ENCODE data around the gene RPIA.
"Not testable (repeated sequence)": the region's sequence is repeated elsewhere in the genome, so short reads cannot be mapped to it uniquely, and the experiment has no call there.

RPIA gene

GRCh38 chr2:88733155-88733902 lies 41.9 kb downstream of the RPIA start:
- no peak for DNase-seq (ENCODE audit: low read depth, low spot score)

- no peak for DNase-seq (ENCODE audit: low read depth, low spot score)
Observed at GRCh38 chr2:88735133-88735532, 43.7 kb downstream of the RPIA start.

- no peak for DNase-seq (ENCODE audit: low read depth, low spot score)
Observed at GRCh38 chr2:88735853-88736252, 44.4 kb downstream of the RPIA start.

GRCh38 chr2:88736437-88736836 lies 45.0 kb downstream of the RPIA start:
- DNase-seq (ENCODE audit: low read depth, low spot score): no peak

- no peak for DNase-seq (ENCODE audit: low read depth, low spot score)
Observed at GRCh38 chr2:88737385-88737784, 45.9 kb downstream of the RPIA start.

GRCh38 chr2:88738271-88738670 lies 46.8 kb downstream of the RPIA start:
- DNase-seq (ENCODE audit: low read depth, low spot score): no peak

- peak; percentile 83 for DNase-seq (ENCODE audit: low read depth, low spot score)
Observed at GRCh38 chr2:88739985-88740600, 48.6 kb downstream of the RPIA start.

- no peak for DNase-seq (ENCODE audit: low read depth, low spot score)
Observed at GRCh38 chr2:88746929-88747490, 55.5 kb downstream of the RPIA start.

GRCh38 chr2:88747990-88748389 lies 56.5 kb downstream of the RPIA start:
- DNase-seq (ENCODE audit: low read depth, low spot score): no peak

GRCh38 chr2:88751768-88752167 lies 60.3 kb downstream of the RPIA start:
- DNase-seq (ENCODE audit: low read depth, low spot score): no peak

GRCh38 chr2:88753833-88754584 lies 62.5 kb downstream of the RPIA start:
- DNase-seq (ENCODE audit: low read depth, low spot score): no peak

- no peak for DNase-seq (ENCODE audit: low read depth, low spot score)
Observed at GRCh38 chr2:88754585-88755320, 63.3 kb downstream of the RPIA start.

GRCh38 chr2:88755836-88756235 lies 64.4 kb downstream of the RPIA start:
- no peak for DNase-seq (ENCODE audit: low read depth, low spot score)

GRCh38 chr2:88757025-88757424 lies 65.6 kb downstream of the RPIA start:
- no peak for DNase-seq (ENCODE audit: low read depth, low spot score)

GRCh38 chr2:88758702-88759101 lies 67.2 kb downstream of the RPIA start:
- not testable (repeated sequence) for DNase-seq (ENCODE audit: low read depth, low spot score)

- DNase-seq (ENCODE audit: low read depth, low spot score): no peak
Observed at GRCh38 chr2:88760819-88761598, 69.5 kb downstream of the RPIA start.

GRCh38 chr2:88764141-88764849 lies 72.8 kb downstream of the RPIA start:
- DNase-seq (ENCODE audit: low read depth, low spot score): no peak

GRCh38 chr2:88764850-88765153 lies 73.3 kb downstream of the RPIA start:
- DNase-seq (ENCODE audit: low read depth, low spot score): no peak

- DNase-seq (ENCODE audit: low read depth, low spot score): peak; percentile 94
Observed at GRCh38 chr2:88765154-88765888, 73.8 kb downstream of the RPIA start.
